H1 (cell line): Measurements from ENCODE around the gene TBC1D22A. TPM values are rescaled to one million over a fixed set of nuclear protein-coding genes. Genes with fewer than 3 reads are reported as not detected.

ENCODE experiments used
- GTF2F1 ChIP-seq: IDR thresholded peaks from 2 replicates; pipeline ENCODE4 v1.6.1; 2012; ENCODE audit warnings: low read depth, low read length, improper control_type of control experiment, borderline replicate concordance
- POLR2AphosphoS5 ChIP-seq: IDR thresholded peaks from 2 replicates; pipeline ENCODE4 v1.6.1; 2011; ENCODE audit warnings: low read depth, low read length
- SIX5 ChIP-seq: IDR thresholded peaks from 2 replicates; pipeline ENCODE4 v1.6.1; 2011; ENCODE audit warnings: mild to moderate bottlenecking, low read depth, low read length
- TAF1 ChIP-seq: IDR thresholded peaks from 2 replicates; pipeline ENCODE4 v1.6.1; 2011; ENCODE audit warnings: mild to moderate bottlenecking, low read depth, low read length
- polyA plus RNA-seq, 7 experiments: library from polyadenylated mRNA; depleted of rRNA in 3 of 7; stranded (reverse) in 5 of 7; unstranded in 2 of 7; fragments of >200 nt in 5 of 7; fragments of 200-250 nt in 2 of 7; gene quantifications; 1 replicate in 5 of 7; 2 replicates in 1 of 7; 4 replicates in 1 of 7; pipeline versions ENCODE4 v1.2.1 to v1.2.3, GENCODE V29; 2011 to 2013; ENCODE audit warnings: missing spikeins in 2 of 7, mixed read lengths in 2 of 7
- total RNA-seq: library from RNA; stranded (reverse); fragmentation: NEBNext Ultra II Directional; extraction: Animal tissue kit (Norgen Biotek cat#: 25700); gene quantifications from 2 replicates; pipeline ENCODE4 v1.2.1, GENCODE V29; 2021

Gene TBC1D22A
- total and polyA plus RNA-seq, 2 of the 8 experiments (the other 6 are each of a cell fraction or from before 2014, with no cell fraction given), result 11.9 to 18.4 TPM

DNA sequence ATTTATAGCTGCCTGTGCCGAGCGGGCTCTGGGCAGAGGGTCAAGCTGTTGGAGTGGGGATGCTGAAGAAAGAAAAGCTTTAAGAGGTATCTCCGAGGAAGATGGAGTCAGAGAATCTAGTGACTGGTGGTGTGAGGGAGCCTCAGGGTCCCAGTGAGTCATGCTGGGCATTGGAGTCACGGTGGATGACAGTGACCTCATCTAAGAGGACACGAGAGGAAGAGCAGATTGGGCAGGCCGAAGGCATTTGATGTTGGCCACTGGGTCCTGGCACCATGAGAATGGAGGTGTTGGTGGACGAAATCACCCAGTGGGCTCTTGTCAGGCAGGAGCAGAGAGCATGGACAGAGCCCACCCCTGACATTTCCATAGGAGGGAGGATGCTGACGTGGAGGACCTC, 68.4 kb downstream of the TBC1D22A start (continued):
- no peak for TF ChIP-seq SIX5
- no peak for TF ChIP-seq TAF1
- no peak for TF ChIP-seq GTF2F1
- TF ChIP-seq POLR2AphosphoS5, result no peak
